GM19467 (cell line): Measurements from ENCODE around the gene CCDC188.

Experiments used
- ATAC-seq: cut with Tn5 transposase; IDR thresholded peaks from one replicate; pipeline ENCODE4 v1.9.1; 2021; ENCODE audit warnings: mild to moderate bottlenecking, moderate library complexity; ENCODE audit not compliant: unreplicated experiment

Gene CCDC188

GRCh38 chr22:20185750-20186149 is 34.9 kb upstream of the CCDC188 start:
- no peak for ATAC-seq

GRCh38 chr22:20184501-20185165 is 33.8 kb upstream of the CCDC188 start:
- no peak for ATAC-seq

- no peak for ATAC-seq
Observed at GRCh38 chr22:20183823-20184222, 33.0 kb upstream of the CCDC188 start.

DNA sequence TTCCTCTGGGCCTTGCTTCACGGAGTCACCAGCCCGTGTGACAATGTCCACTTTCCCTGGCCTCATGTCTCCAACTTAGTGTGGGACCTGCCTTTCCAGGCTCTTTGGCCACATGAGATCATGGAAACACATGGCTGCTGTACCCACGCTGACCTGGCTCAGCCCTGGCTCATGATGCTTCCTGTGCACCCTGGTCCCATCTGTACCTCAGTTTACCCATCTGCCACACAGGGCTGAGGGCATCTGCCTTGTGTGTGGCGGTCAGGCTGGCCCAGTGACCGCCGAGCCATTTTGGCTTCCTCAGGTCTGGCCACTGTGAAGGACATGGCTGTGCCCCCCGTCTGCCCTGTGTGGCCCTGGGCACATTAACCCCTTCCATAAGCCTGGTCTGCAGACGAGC is 32.2 kb upstream of the CCDC188 start:
- no peak for ATAC-seq

DNA sequence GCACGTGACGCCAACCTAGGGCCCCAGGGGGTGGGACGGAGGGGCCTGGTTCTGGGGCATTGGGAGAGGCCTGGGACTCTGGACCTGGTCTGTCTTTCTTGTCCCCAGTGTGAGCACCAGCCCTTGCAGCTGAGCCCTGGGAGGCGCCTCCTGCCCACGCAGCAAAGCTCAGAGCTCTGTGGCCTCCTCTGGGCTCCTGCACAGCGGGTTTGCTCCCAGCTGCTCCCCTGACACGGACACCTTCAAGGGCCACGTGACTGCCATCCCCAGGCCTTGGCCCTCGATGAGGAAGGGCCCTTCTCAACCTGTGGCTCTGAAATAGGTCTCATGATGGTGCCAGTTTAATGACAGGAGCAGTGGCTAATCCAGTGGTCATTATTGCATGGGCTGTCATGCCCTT is 31.5 kb upstream of the CCDC188 start:
- ATAC-seq = no peak

- ATAC-seq = no peak
Observed at GRCh38 chr22:20181884-20182236, 31.0 kb upstream of the CCDC188 start.

DNA sequence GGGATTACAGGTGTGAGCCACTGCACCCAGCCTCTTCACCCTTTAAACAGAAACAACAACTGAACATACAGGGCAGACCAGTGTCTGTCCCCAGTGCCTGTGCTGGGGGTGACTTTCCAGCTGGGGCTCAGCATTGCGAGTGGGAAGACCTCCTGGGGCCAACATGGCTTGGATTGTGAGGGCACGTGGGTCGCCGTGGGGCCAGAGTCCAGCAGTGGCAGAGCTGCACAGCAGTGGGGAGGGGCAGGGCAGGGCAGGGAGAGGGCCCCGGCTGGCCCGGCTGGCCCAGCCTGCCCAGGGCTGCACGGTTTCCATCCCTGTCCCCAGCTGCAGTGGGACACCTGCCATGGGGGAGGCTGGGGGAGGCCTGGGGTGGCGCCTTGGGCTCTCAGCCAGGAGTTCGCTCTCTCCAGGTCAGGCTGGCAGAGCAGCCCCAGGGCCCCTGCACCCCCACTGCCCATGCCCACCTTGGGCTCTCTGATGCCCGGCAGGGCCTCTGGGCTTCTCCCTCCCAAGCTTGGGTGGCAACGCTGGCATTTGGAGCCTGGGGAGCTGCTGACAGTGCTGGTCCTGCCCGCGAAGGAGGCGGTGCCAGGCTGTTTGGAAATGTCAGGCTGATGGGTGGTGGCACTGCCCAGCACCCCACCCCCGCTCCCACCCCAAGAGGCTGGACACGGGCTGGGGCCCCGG is 30.5 kb upstream of the CCDC188 start:
- ATAC-seq = no peak

GRCh38 chr22:20180640-20181039 is 29.8 kb upstream of the CCDC188 start:
- ATAC-seq = no peak

DNA sequence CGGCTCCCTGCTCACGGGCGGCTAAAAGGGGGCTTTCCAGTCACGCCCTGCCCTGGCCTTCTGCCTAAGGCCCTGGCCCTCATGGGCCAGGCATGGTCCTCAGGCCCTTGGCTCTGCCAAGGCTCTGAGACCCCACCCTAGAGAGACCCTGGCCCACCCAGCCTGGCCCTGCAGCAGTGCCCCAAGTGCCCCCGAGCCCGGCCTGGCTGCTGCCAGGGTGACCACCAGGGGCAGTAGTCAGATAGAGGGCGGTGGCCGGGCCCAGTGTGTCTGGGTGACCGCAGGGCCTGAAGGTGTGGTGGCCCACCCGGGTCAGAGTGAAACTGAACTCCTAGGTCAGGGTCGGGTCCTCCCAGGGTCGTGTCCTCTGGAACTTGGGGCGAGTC is 29.4 kb upstream of the CCDC188 start:
- no peak for ATAC-seq

GRCh38 chr22:20179455-20180244 is 28.8 kb upstream of the CCDC188 start:
- no peak for ATAC-seq

GRCh38 chr22:20178915-20179227 is 28.0 kb upstream of the CCDC188 start:
- no peak for ATAC-seq

DNA sequence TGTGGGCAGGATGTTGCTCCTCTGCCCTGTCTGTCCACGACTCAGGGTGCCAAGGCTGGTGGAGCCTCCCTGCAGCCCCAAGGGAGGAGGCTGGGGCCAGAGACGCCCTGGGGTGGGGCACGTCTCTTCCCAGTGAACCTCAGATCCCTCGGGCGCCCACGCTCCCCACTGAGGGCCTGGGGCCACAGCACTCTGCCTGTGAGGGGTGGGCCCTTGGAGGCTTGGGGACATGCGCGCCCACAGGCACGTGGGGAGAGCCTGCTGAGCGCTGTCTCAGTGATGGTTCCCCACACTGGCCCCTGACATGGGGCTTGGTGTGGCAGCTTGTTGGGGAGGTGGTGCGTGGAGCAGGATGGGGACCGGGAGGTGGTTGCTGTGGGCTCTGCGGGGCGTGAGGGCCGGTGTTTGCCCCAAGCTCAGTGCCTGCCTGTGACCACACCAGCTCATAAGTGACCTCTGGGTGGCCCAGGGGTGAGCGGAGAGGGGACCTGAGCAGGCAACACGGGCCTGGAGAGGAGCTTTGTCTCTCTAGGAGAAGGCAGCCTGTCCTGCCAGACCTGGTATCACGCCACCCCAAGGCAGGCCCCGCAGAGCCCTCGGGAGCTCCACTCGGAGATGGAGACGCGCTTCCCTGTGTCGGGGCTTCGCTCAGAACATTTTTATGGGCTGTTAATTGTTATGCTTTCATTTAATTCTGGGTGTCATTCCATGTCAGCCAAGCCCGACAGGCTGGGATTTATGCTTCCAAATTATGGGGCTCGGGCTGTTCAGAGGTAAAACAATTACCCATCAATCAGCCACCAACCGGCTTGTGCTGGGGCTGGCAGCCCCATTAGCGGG is 27.4 kb upstream of the CCDC188 start:
- ATAC-seq = no peak

GRCh38 chr22:20177217-20177911 is 26.5 kb upstream of the CCDC188 start:
- ATAC-seq = no peak

DNA sequence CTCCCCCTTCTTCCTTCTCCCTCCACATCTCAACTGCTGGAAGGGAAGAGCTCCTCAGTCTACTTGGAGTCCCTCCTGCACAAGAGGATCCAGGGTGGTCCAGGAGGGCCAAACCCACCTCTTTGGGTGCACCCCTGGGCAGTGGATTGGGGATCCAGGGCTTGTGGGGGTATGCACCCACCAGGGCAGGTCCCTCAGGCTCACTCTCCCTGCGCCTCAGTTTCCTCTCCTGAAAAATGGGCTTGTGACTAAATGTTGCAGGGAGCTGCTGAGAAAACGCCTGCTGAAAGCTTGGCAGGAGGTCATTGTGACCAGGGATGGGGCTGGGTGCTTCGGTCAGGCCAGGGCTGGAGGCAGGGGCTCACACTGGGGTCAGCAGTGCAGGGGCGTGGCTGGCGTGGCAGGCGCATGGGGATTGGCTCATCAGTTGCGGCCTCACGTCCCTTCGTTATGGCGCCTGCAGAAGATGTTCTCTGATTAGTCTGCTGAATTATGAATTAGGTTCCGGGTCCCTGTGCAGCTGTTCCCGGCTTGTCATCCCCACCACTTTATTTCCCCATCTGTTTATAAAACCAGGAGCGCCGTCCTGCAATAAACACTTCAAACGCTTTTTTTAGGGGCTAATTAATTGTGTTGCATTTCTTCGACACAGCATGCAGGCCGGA is 25.7 kb upstream of the CCDC188 start:
- ATAC-seq = no peak

- no peak for ATAC-seq
Observed at GRCh38 chr22:20175597-20175900, 24.7 kb upstream of the CCDC188 start.

GRCh38 chr22:20174785-20175596 is 24.1 kb upstream of the CCDC188 start:
- no peak for ATAC-seq

DNA sequence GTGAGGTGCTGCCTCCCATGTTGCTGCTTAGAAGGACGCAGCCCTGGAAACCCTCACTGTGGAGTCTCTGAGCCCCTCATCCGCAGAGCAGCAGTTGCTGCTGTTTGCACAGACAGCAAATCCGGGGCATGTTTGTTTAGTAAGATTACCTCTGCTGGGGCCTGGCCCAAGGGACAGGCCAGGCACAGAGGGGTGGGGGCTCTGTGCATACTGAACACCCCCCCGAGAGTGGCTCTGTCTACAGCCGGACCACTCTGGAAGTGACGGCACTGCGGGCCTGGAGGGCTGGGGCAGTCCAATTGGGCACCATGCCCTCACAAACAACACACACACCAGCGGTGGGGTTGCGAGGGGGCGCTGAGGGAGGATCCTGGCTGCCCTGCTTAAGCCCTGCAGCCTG is 22.9 kb upstream of the CCDC188 start:
- ATAC-seq = no peak

DNA sequence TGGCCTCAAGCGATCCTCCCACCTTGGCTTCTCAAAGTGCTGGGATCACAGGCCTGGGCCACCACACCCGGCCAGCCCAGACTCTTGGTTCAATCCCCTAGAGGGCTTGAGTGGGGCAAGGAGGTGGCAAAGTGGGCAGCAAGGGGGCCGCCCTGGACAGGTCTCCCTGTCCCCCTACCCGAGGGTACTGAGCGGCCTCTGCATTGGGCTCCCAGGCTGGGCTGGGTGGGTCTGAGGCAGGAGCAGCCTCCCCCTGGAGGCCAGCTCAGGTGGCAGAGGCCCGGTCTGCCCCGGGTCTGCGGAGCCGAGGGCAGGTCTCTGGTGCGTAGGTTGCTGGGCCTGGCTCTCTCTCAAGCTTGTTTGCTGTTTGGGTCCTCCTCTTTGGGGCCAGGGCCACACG is 22.4 kb upstream of the CCDC188 start:
- no peak for ATAC-seq

DNA sequence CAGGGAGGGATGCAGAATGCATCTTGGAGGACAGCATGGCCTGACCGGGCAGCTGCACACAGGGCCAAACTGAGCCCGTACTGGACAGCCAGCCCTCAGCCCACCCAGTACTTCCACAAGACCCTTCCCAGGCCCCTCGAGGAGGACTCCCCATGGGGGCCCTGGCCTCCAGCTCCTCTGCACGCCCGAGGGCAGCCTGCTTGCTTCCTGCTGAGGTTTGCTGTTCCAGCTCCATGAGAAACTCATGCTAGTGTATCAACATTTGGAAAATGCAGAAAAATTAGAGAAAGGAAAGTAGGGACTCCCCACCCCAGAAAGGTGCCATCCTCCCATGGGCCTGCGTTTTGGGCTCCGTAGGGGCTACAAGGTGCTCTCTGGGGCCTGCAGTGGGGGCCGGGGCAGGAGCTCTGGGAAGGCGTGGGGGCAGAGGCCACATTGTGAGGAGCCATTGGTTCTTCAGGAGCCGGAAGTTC is 21.3 kb upstream of the CCDC188 start:
- ATAC-seq = no peak
